Measurements from ENCODE around the gene G6PC3.
A peak's percentile ranks its signal among the peaks of the same experiment; 100 is the strongest.
"Not testable (repeated sequence)": the region's sequence is repeated elsewhere in the genome, so short reads cannot be mapped to it uniquely, and the experiment has no call there.

Gene G6PC3

GRCh38 chr17:44119798-44120197 lies 49.3 kb downstream of the G6PC3 start:
- no peak for TF ChIP-seq FOXP2 (optimal IDR thresholded peaks at IDR 0.05; ENCODE audit: control extremely low read depth, extremely low read length, insufficient read depth)
- Histone ChIP-seq H3K27ac (no peak overlapping the region), H3K36me3 (ENCODE audit: insufficient read depth, low read length) (no peaks in the 10 kb centered on the region; the same call in 1 of the 2 replicates), H3K9me3 (ENCODE audit: low read depth, low read length) (no peaks in the 10 kb centered on the region), H3K9ac (ENCODE audit: insufficient read length) (no peak overlapping the region), H3K4me3 (no peak overlapping the region)
- DNase-seq (ENCODE audit: low read depth, low spot score): no peak

- H3K27ac ChIP-seq; H3K4me3 ChIP-seq; DNase-seq (ENCODE audit: low read depth, low spot score); H3K9me3 ChIP-seq (ENCODE audit: low read depth, low read length); H3K36me3 ChIP-seq (ENCODE audit: insufficient read depth, low read length); H3K9ac ChIP-seq (ENCODE audit: insufficient read length): not testable (repeated sequence)
These were observed 49.7 kb downstream of the G6PC3 start for GRCh38 chr17:44120281-44120680.

GRCh38 chr17:44120851-44121605 lies 50.5 kb downstream of the G6PC3 start:
- peak overlapping the region; percentile 97 for H3K4me3 ChIP-seq
- no peak for DNase-seq (ENCODE audit: low read depth, low spot score)
- H3K9ac ChIP-seq (ENCODE audit: insufficient read length): no peak overlapping the region
- H3K9me3 ChIP-seq (ENCODE audit: low read depth, low read length): no peaks in the 10 kb centered on the region
- TF ChIP-seq EZH2 (IDR thresholded peaks at IDR 0.05) (no peak), POLR2AphosphoS5 (IDR thresholded peaks at IDR 0.05; ENCODE audit: borderline replicate concordance, low read depth, low read length) (no peak), FOXP2 (optimal IDR thresholded peaks at IDR 0.05; ENCODE audit: control extremely low read depth, extremely low read length, insufficient read depth) (no peak)
- no peaks in the 10 kb centered on the region for H3K36me3 ChIP-seq (ENCODE audit: insufficient read depth, low read length)
- no peak overlapping the region for H3K27ac ChIP-seq

- no peak overlapping the region for H3K27ac ChIP-seq
- no peaks in the 10 kb centered on the region for H3K36me3 ChIP-seq (ENCODE audit: insufficient read depth, low read length)
- no peaks in the 10 kb centered on the region for H3K9me3 ChIP-seq (ENCODE audit: low read depth, low read length)
- no peak for TF ChIP-seq FOXP2 (optimal IDR thresholded peaks at IDR 0.05; ENCODE audit: control extremely low read depth, extremely low read length, insufficient read depth)
- no peak for TF ChIP-seq POLR2AphosphoS5 (IDR thresholded peaks at IDR 0.05; ENCODE audit: borderline replicate concordance, low read depth, low read length)
- TF ChIP-seq EZH2 (IDR thresholded peaks at IDR 0.05): no peak
- H3K9ac ChIP-seq (ENCODE audit: insufficient read length): peak overlapping the region; percentile 86
- H3K4me3 ChIP-seq: peak overlapping the region; percentile 97
- DNase-seq (ENCODE audit: low read depth, low spot score): no peak
These were observed 51.7 kb downstream of the G6PC3 start for GRCh38 chr17:44121997-44122815.

- Histone ChIP-seq H3K9ac (ENCODE audit: insufficient read length) (peak overlapping the region; percentile 86), H3K9me3 (ENCODE audit: low read depth, low read length) (no peaks in the 10 kb centered on the region), H3K4me3 (peak overlapping the region; percentile 97), H3K27ac (peak overlapping the region; percentile 42; the same call in 1 of the 2 replicates), H3K36me3 (ENCODE audit: insufficient read depth, low read length) (no peaks in the 10 kb centered on the region)
- DNase-seq (ENCODE audit: low read depth, low spot score): no peak
- no peak for TF ChIP-seq FOXP2 (optimal IDR thresholded peaks at IDR 0.05; ENCODE audit: control extremely low read depth, extremely low read length, insufficient read depth)
These were observed 52.4 kb downstream of the G6PC3 start for GRCh38 chr17:44122816-44123355.

- no peaks in the 10 kb centered on the region for H3K9me3 ChIP-seq (ENCODE audit: low read depth, low read length)
- no peaks in the 10 kb centered on the region for H3K36me3 ChIP-seq (ENCODE audit: insufficient read depth, low read length)
- peak; percentile 48 for DNase-seq (ENCODE audit: low read depth, low spot score)
- H3K4me3 ChIP-seq: peak within 1 kb of the TSS; percentile 97
- H3K9ac ChIP-seq (ENCODE audit: insufficient read length): peak within 1 kb of the TSS; percentile 92
- H3K27ac ChIP-seq: peak within 1 kb of the TSS; percentile 89
- peak; percentile 81 for TF ChIP-seq POLR2AphosphoS5 (IDR thresholded peaks at IDR 0.05; ENCODE audit: borderline replicate concordance, low read depth, low read length)
- TF ChIP-seq FOXP2 (optimal IDR thresholded peaks at IDR 0.05; ENCODE audit: control extremely low read depth, extremely low read length, insufficient read depth): peak; percentile 69
- TF ChIP-seq EZH2 (IDR thresholded peaks at IDR 0.05): no peak
These were observed 53.0 kb downstream of the G6PC3 start, which contains the start of gene HDAC5 for GRCh38 chr17:44123356-44124117. Gene HDAC5 (minus strand): TSS chr17:44123641. CDS start chr17:44117515, 6,126 bp downstream.

- TF ChIP-seq EZH2 (IDR thresholded peaks at IDR 0.05) (no peak), POLR2AphosphoS5 (IDR thresholded peaks at IDR 0.05; ENCODE audit: borderline replicate concordance, low read depth, low read length) (no peak), FOXP2 (optimal IDR thresholded peaks at IDR 0.05; ENCODE audit: control extremely low read depth, extremely low read length, insufficient read depth) (no peak)
- peak overlapping the region; percentile 97 for H3K4me3 ChIP-seq
- peak overlapping the region; percentile 92 for H3K9ac ChIP-seq (ENCODE audit: insufficient read length)
- H3K9me3 ChIP-seq (ENCODE audit: low read depth, low read length): no peaks in the 10 kb centered on the region
- no peaks in the 10 kb centered on the region for H3K36me3 ChIP-seq (ENCODE audit: insufficient read depth, low read length)
- no peak for DNase-seq (ENCODE audit: low read depth, low spot score)
- peak overlapping the region; percentile 89 for H3K27ac ChIP-seq
These were observed 53.5 kb downstream of the G6PC3 start for GRCh38 chr17:44124118-44124438.
